Uterus (tissue), 2 donors: ENCODE results near the gene CHN2.

Source experiments
- CTCF ChIP-seq, 4 experiments: fragments of 200-600 bp in 2 of 4; fragments of 450-650 bp in 2 of 4; sonication (generic) in 2 of 4; IDR thresholded peaks; one replicate each; pipeline ENCODE4 v1.5.1; 2016 to 2019; ENCODE audit warnings: antibody characterized with exemption in 4 of 4, mild to moderate bottlenecking in 2 of 4, moderate library complexity in 1 of 4
- POLR2A ChIP-seq, 2 donors: fragments of 450-650 bp; IDR thresholded peaks; one replicate each; pipeline ENCODE4 v1.6.1; 2016; ENCODE audit warnings: antibody characterized with exemption in 2 of 2, mild to moderate bottlenecking in 1 of 2, moderate library complexity in 1 of 2

- TF ChIP-seq CTCF (IDR thresholded peaks at IDR 0.05), result no peak
- TF ChIP-seq POLR2A (IDR thresholded peaks at IDR 0.05), result no peak
Observed at GRCh38 chr7:29274146-29275017, 79.8 kb downstream of the CHN2 start.
